ENCODE data around the gene TNFRSF11A.

- no peak for TF ChIP-seq CTCF (IDR thresholded peaks at IDR 0.05 in 8 of 11, conservative IDR thresholded peaks at IDR 0.05 in 3 of 11)
- no peak for TF ChIP-seq POLR2AphosphoS5 (IDR thresholded peaks at IDR 0.05)
- TF ChIP-seq POLR2A (IDR thresholded peaks at IDR 0.05): no peak
Observed at GRCh38 chr18:62341473-62341872, 16.4 kb downstream of the TNFRSF11A start.

All from spleen (tissue), 7 donors.